HL-60/S4 treated with phorbol 12-myristate 13-acetate at 8.2 ng/mL for 4 days and 3 days (cell line): ENCODE measurements around the gene RNF11.
"Not testable (repeated sequence)": the region's sequence is repeated elsewhere in the genome, so short reads cannot be mapped to it uniquely, and the experiment has no call there.

Source experiments
- in situ Hi-C: fragments of 300-500 bp; cut with MboI; formaldehyde crosslinking; loops from 2 replicates; pipeline ENCODE4 v1.15.0; 2022; ENCODE audit warnings: low sequenced_read_pairs

The RNF11 gene

GRCh38 chr1:51235673-51236530 lies at the start of gene RNF11:
TSS of gene RNF11 (plus strand) at chr1:51236273. CDS start at chr1:51236757, 484 bp downstream.
- in situ Hi-C loops: no loop called here

- in situ Hi-C loops: no loop called here
Measured at GRCh38 chr1:51188230-51188629, 47.8 kb upstream of the RNF11 start.

GRCh38 chr1:51189421-51190073 lies 46.5 kb upstream of the RNF11 start:
- in situ Hi-C loops: no loop called here

GRCh38 chr1:51190961-51191360 lies 45.1 kb upstream of the RNF11 start:
- in situ Hi-C loops: no loop called here

GRCh38 chr1:51192213-51192843 lies 43.7 kb upstream of the RNF11 start:
- in situ Hi-C loops: no loop called here

GRCh38 chr1:51193564-51193963 lies 42.5 kb upstream of the RNF11 start:
- in situ Hi-C loops: no loop called here

- in situ Hi-C loops: no loop called here
Measured at GRCh38 chr1:51203121-51203873, 32.8 kb upstream of the RNF11 start.

GRCh38 chr1:51203874-51204245 lies 32.2 kb upstream of the RNF11 start:
- in situ Hi-C loops: no loop called here

- in situ Hi-C loops: no loop called here
Measured at GRCh38 chr1:51210055-51210454, 26.0 kb upstream of the RNF11 start.

GRCh38 chr1:51210676-51211075 lies 25.4 kb upstream of the RNF11 start:
- in situ Hi-C loops: no loop called here

- in situ Hi-C loops: no loop called here
Measured at GRCh38 chr1:51214615-51215131, 21.4 kb upstream of the RNF11 start.

GRCh38 chr1:51215169-51215568 lies 20.9 kb upstream of the RNF11 start:
- in situ Hi-C loops: no loop called here

- in situ Hi-C loops: no loop called here
Measured at GRCh38 chr1:51216631-51217030, 19.4 kb upstream of the RNF11 start.

GRCh38 chr1:51217101-51217500 lies 19.0 kb upstream of the RNF11 start:
- in situ Hi-C loops: no loop called here

- in situ Hi-C loops: no loop called here
Measured at GRCh38 chr1:51218570-51218969, 17.5 kb upstream of the RNF11 start.

GRCh38 chr1:51219022-51219421 lies 17.1 kb upstream of the RNF11 start:
- in situ Hi-C loops: no loop called here

- in situ Hi-C loops: not testable (repeated sequence)
Measured at GRCh38 chr1:51221529-51221928, 14.5 kb upstream of the RNF11 start.

- in situ Hi-C loops: no loop called here
Measured at GRCh38 chr1:51222136-51222787, 13.8 kb upstream of the RNF11 start.

GRCh38 chr1:51222809-51223208 lies 13.3 kb upstream of the RNF11 start:
- in situ Hi-C loops: no loop called here

- in situ Hi-C loops: no loop called here
Measured at GRCh38 chr1:51224255-51224654, 11.8 kb upstream of the RNF11 start.
